ENCODE data around the gene MED27. TPM values are rescaled to one million over a fixed set of nuclear protein-coding genes. Genes with fewer than 3 reads are reported as not detected.

MED27 gene
- total and polyA plus RNA-seq, 10 of the 15 experiments (the other 5 are each of a cell fraction or from before 2014, with no cell fraction given) = 20.3 to 50.3 (median 35.5) TPM

GRCh38 chr9:132044176-132044875 is 35.3 kb downstream of the MED27 start:
- ChIA-PET CTCF (no interaction called here), SMC1A (ENCODE audit: uncharacterized antibody, unreplicated experiment) (no interaction called here), RAD21 (ENCODE audit: unreplicated experiment) (no interaction called here), POLR2A (no interaction called here)
- in situ Hi-C loops (cut with MboI) = no loop called here
- H3K4me1 ChIP-seq (ENCODE audit: control insufficient read depth, insufficient read depth, low read length) = no peaks in the 10 kb centered on the region
- TF ChIP-seq SKIL (IDR thresholded peaks at IDR 0.05; ENCODE audit: low read depth, poor library complexity, severe bottlenecking) (no peak), BCL3 (IDR thresholded peaks at IDR 0.05; ENCODE audit: borderline replicate concordance, insufficient read depth, low read depth, low read length, poor library complexity, severe bottlenecking) (peak; percentile 40)
- no peaks in the 10 kb centered on the region for H3K79me2 ChIP-seq (ENCODE audit: control insufficient read depth, insufficient read depth, low read length)
- BruUV-seq (replicated peaks) = no TSS peak
- FAIRE-seq = peak; percentile 47
- no peak overlapping the region for H3K27ac ChIP-seq (ENCODE audit: control insufficient read depth, insufficient read depth)
- H3K4me3 ChIP-seq = no peak overlapping the region
- no peaks in the 10 kb centered on the region; the same call in 1 of the 2 replicates for H4K20me1 ChIP-seq (ENCODE audit: control insufficient read depth, insufficient read depth)
- no peak overlapping the region for H3K4me2 ChIP-seq (ENCODE audit: control insufficient read depth, insufficient read depth)
- intact Hi-C loops (cut with micrococcal nuclease; ENCODE audit: unreplicated experiment) = no loop called here
- 89% methylated on average over 8 of the region's 8 CpGs for WGBS (ENCODE audit: insufficient coverage, insufficient replicate concordance, low lambda C conversion rate, missing lambda C conversion rate)
- DNase-seq (ENCODE audit: low read depth, low spot score) = no peak
- no peaks in the 10 kb centered on the region for H3K9me3 ChIP-seq (replicated peaks; ENCODE audit: control insufficient read depth, insufficient read depth, low read length)
- H3K36me3 ChIP-seq (ENCODE audit: control insufficient read depth in 2 of 2, insufficient read depth in 2 of 2, low read length in 1 of 2) = peaks cover 0 to 1% of the 10 kb centered on the region in 2 experiments; a peak in 1 of 4 replicates
- no peak overlapping the region for H2AFZ ChIP-seq (ENCODE audit: control insufficient read depth, low read depth, low read length)
- H3K9ac ChIP-seq (ENCODE audit: control insufficient read depth, insufficient read depth, low read length) = no peak overlapping the region
- no peaks in the 10 kb centered on the region for H3K27me3 ChIP-seq (replicated peaks in 1 of 2; ENCODE audit: control insufficient read depth in 2 of 2, insufficient read depth in 2 of 2, low read length in 1 of 2)
- ATAC-seq = no peak
